GM23248 (cell line): ENCODE measurements around the gene RHBDF1. TPM values are rescaled to one million over a fixed set of nuclear protein-coding genes. Genes with fewer than 3 reads are reported as not detected.

Experiments
- DNase-seq: peaks from one replicate; pipeline ENCODE4 v3.0.0-alpha.2; 2015
- H2AFZ ChIP-seq: fragments of 200-600 bp; sonication (generic); 2 replicates; pipeline ENCODE4 v1.6.1; 2016; ENCODE audit warnings: antibody characterized with exemption
- H3F3A ChIP-seq: fragments of 200-600 bp; sonication (generic); 2 replicates; pipeline ENCODE4 v1.6.1; 2016; ENCODE audit warnings: mild to moderate bottlenecking, antibody characterized with exemption, mixed run types; ENCODE audit not compliant: insufficient read depth
- H3K27ac ChIP-seq: fragments of 200-600 bp; sonication (generic); 2 replicates; pipeline ENCODE4 v1.5.1; 2016; ENCODE audit warnings: mild to moderate bottlenecking
- H3K27me3 ChIP-seq: fragments of 200-600 bp; sonication (generic); replicated peaks from 2 replicates; pipeline ENCODE4 v1.6.1; 2016; ENCODE audit warnings: mild to moderate bottlenecking; ENCODE audit not compliant: insufficient read depth
- H3K36me3 ChIP-seq: fragments of 200-600 bp; sonication (generic); 2 replicates; pipeline ENCODE4 v1.6.1; 2016; ENCODE audit warnings: low read depth, mild to moderate bottlenecking
- H3K4me1 ChIP-seq: fragments of 200-600 bp; sonication (generic); 2 replicates; pipeline ENCODE4 v1.6.1; 2016; ENCODE audit warnings: mild to moderate bottlenecking; ENCODE audit not compliant: insufficient read depth
- H3K4me2 ChIP-seq: fragments of 200-600 bp; sonication (generic); one replicate; pipeline ENCODE4 v1.6.1; 2016; ENCODE audit warnings: mild to moderate bottlenecking; ENCODE audit not compliant: unreplicated experiment
- H3K4me3 ChIP-seq: fragments of 200-600 bp; sonication (generic); 2 replicates; pipeline ENCODE4 v1.5.1; 2016; ENCODE audit warnings: mild to moderate bottlenecking
- H3K79me2 ChIP-seq: fragments of 200-600 bp; sonication (generic); 2 replicates; pipeline ENCODE4 v1.6.1; 2016; ENCODE audit warnings: mild to moderate bottlenecking; ENCODE audit not compliant: insufficient read depth
- H3K9ac ChIP-seq: fragments of 200-600 bp; sonication (generic); 2 replicates; pipeline ENCODE4 v1.6.1; 2016; ENCODE audit warnings: mild to moderate bottlenecking
- H3K9me2 ChIP-seq: fragments of 200-600 bp; sonication (generic); 2 replicates; pipeline ENCODE4 v1.6.1; 2016; ENCODE audit warnings: mixed run types, mild to moderate bottlenecking, moderate library complexity; ENCODE audit not compliant: insufficient read depth
- H3K9me3 ChIP-seq: fragments of 200-600 bp; sonication (generic); one replicate; pipeline ENCODE4 v1.6.1; 2017; ENCODE audit warnings: low read depth
- H4K20me1 ChIP-seq: fragments of 200-600 bp; sonication (generic); 2 replicates; pipeline ENCODE4 v1.6.0; 2016; ENCODE audit not compliant: insufficient read depth
- EZH2 ChIP-seq: fragments of 200-600 bp; sonication (generic); IDR thresholded peaks from 2 replicates; pipeline ENCODE4 v1.6.1; 2018; ENCODE audit warnings: antibody characterized with exemption, mild to moderate bottlenecking; ENCODE audit not compliant: insufficient read depth, poor library complexity, severe bottlenecking
- EZH2phosphoT487 ChIP-seq: fragments of 200-600 bp; sonication (generic); IDR thresholded peaks from 2 replicates; pipeline ENCODE4 v1.6.1; 2018; ENCODE audit warnings: antibody characterized with exemption, moderate library complexity, mild to moderate bottlenecking, low read depth; ENCODE audit not compliant: insufficient read depth
- WGBS, 2 experiments: methylation state at CpG; one replicate each; pipeline ENCODE4 v1.1.6; 2015 to 2017; ENCODE audit warnings: low lambda C conversion rate in 2 of 2, low coverage in 1 of 2; ENCODE audit errors: missing lambda C conversion rate in 2 of 2; 5-methylcytosine and 5-hydroxymethylcytosine counted together
- in situ Hi-C: fragments of 300-500 bp; cut with MboI; formaldehyde crosslinking; loops from 2 replicates; pipeline ENCODE4 v1.15.0; 2020
- polyA plus RNA-seq: library from polyadenylated mRNA; unstranded; fragments of >200 nt; fragmentation: Nextera tagmentation; extraction: Ambion mirVana; gene quantifications from 2 replicates; pipeline ENCODE4 v1.2.1, GENCODE V29; 2016
- total RNA-seq: library from RNA; depleted of rRNA; stranded (reverse); fragments of >200 nt; shearing (Covaris generic); gene quantifications from 2 replicates; pipeline ENCODE4 v1.2.3, GENCODE V29; 2014

The RHBDF1 gene
- total and polyA plus RNA-seq, 2 experiments from 2014 or later, result 61.7 to 62.6 TPM

DNA sequence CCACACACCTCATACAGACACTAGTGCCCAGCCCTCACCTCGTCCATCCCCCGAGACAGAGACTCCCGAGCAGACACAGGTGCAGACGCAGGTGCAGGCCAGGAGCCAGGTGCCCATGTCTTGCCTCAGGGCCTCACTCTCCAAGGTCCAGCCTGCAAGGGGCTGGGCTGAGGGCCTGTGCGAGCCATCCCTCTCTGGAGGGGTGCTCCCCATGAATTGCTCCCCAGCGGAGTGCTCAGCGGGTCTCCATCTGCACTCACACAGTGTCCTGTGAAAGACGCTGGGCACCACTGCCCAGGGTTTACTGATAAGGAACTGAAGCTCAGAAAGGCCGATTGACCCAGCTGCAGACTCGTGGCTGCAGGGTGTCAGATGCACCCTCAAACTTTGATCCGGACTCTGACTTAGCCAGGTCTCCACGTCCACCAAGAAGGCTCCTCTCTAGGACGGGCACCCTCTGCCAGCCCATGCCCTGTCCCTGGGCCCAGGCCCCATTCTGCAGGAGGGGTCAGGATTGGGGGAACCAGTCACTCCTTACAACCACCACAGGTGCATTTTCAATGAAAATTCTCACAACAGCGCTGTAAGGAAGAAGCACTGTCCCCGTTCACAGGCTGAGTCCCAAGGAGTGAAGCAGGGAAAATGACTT is 36.0 kb downstream of the RHBDF1 start:
- H2AFZ ChIP-seq, result no peak overlapping the region
- H3K4me2 ChIP-seq, result no peak overlapping the region
- no peaks in the 10 kb centered on the region for H3K79me2 ChIP-seq
- no peaks in the 10 kb centered on the region for H3K9me2 ChIP-seq
- H3K9me3 ChIP-seq, result no peaks in the 10 kb centered on the region
- 92 to 95% methylated on average over 13 to 15 of the region's 15 CpGs for WGBS, 2 experiments
- no peaks in the 10 kb centered on the region for H3K36me3 ChIP-seq
- no peaks in the 10 kb centered on the region for H3K27me3 ChIP-seq
- H4K20me1 ChIP-seq, result no peaks in the 10 kb centered on the region
- in situ Hi-C loops, result no loop called here
- H3K9ac ChIP-seq, result no peak overlapping the region
- H3K4me3 ChIP-seq, result no peak overlapping the region
- H3K27ac ChIP-seq, result no peak overlapping the region
- TF ChIP-seq EZH2phosphoT487, result no peak
- no peak for DNase-seq
- H3K4me1 ChIP-seq, result no peaks in the 10 kb centered on the region
- H3F3A ChIP-seq, result no peaks in the 10 kb centered on the region

DNA sequence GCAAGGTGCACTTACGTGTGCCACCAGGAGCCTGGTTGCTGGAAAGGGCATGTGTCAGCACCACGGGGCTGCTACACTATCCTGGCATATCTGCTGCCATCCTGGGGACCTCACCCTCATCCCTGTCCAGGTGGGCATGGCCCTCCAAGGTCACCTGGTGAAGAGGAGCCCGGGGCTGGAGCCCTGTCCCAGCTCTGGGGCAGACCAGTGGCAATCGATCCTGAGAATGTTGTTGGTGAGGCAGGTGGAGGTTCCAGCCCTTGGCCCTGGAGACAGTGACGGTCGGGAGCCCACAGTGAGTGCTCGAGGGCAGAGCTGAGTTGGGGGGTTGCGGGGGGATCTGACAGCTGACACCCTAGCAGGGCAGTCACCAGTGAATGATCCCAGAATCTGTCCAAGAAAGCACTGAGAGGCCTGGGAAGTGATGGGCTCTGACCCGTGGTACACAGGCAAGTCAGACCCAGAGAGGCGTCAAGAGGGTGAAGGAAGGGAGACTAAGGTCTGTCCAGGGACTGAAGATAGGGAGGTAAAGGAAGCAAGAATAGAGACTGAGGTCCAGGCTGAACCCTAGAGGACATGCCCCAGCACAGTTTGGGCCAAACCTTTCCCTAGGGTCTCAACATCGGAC is 36.6 kb downstream of the RHBDF1 start:
- no peaks in the 10 kb centered on the region for H3K4me1 ChIP-seq
- H3K27ac ChIP-seq, result no peak overlapping the region
- no peaks in the 10 kb centered on the region for H3K36me3 ChIP-seq
- H3K9me3 ChIP-seq, result no peaks in the 10 kb centered on the region
- no peak overlapping the region for H2AFZ ChIP-seq
- in situ Hi-C loops, result no loop called here
- no peaks in the 10 kb centered on the region for H4K20me1 ChIP-seq
- no peak for TF ChIP-seq EZH2phosphoT487
- no peak for TF ChIP-seq EZH2
- H3K79me2 ChIP-seq, result no peaks in the 10 kb centered on the region
- H3K27me3 ChIP-seq, result no peaks in the 10 kb centered on the region
- no peak overlapping the region for H3K4me2 ChIP-seq
- WGBS, 2 experiments, result 87 to 91% methylated on average over 11 of the region's 11 CpGs
- no peaks in the 10 kb centered on the region for H3F3A ChIP-seq
- no peak for DNase-seq
- H3K9me2 ChIP-seq, result no peaks in the 10 kb centered on the region
- no peak overlapping the region for H3K9ac ChIP-seq
- H3K4me3 ChIP-seq, result no peak overlapping the region

DNA sequence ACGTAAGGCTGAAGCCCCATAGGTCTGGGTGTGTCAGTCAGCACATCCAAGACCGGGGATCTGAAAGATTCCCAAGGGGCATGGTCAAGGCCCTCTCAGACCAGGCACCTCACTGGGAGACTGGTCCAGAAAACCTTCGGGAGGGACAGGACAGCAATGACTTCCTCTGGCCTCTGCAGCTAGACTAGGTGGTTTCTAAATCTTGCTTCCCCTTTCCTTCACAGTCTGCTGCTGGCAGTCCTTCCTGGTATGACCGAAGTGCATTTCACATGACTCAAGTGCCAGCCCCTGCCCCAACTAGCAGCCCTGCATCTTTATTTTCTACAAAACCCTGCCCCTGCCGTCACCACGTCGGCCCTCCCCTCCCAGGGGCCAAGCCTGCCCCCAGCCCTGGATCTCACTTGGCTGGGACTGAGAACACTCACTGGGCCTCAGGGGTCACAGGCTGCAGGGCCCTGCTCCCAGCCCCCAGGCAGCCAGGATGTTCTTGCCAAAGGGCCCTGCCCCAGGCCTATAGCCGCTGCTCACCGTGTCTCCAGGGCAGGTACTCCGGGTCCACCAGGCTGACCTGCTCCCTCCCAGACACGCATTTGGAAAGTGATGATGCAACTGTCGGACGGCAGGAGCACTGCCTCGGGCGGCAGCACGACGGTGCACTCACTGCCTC is 37.3 kb downstream of the RHBDF1 start:
- no peaks in the 10 kb centered on the region for H3K36me3 ChIP-seq
- H3K9me3 ChIP-seq, result no peaks in the 10 kb centered on the region
- 87 to 91% methylated on average over 11 to 17 of the region's 17 CpGs for WGBS, 2 experiments
- no peaks in the 10 kb centered on the region for H3K27me3 ChIP-seq
- no peak overlapping the region for H3K27ac ChIP-seq
- H2AFZ ChIP-seq, result no peak overlapping the region
- H3K9me2 ChIP-seq, result no peaks in the 10 kb centered on the region
- TF ChIP-seq EZH2 (no peak), EZH2phosphoT487 (no peak)
- H4K20me1 ChIP-seq, result no peaks in the 10 kb centered on the region
- no peaks in the 10 kb centered on the region for H3K4me1 ChIP-seq
- no peak overlapping the region for H3K4me3 ChIP-seq
- no peaks in the 10 kb centered on the region for H3F3A ChIP-seq
- no peak for DNase-seq
- in situ Hi-C loops, result no loop called here
- no peaks in the 10 kb centered on the region for H3K79me2 ChIP-seq
- no peak overlapping the region for H3K4me2 ChIP-seq
- no peak overlapping the region for H3K9ac ChIP-seq

DNA sequence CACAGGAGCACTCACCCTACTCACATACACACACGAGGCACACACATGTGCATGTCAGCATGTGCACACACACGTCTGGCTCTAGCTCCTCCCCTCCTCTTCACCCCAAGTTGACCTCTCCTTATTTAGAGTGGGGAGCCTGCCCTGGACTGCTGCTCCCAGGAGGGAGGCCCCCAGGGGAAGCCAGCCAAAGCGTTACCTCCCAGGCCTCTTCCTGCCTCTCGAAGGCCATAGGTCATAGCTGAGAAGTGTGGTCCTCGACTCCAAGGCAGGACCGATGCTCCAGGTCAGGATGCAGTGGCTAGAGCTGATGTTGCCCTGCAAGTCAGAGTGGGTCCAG is 37.8 kb downstream of the RHBDF1 start:
- no peak for TF ChIP-seq EZH2
- no peak for TF ChIP-seq EZH2phosphoT487
- Histone ChIP-seq H3F3A (no peaks in the 10 kb centered on the region), H3K4me2 (no peak overlapping the region), H4K20me1 (no peaks in the 10 kb centered on the region), H3K4me1 (no peaks in the 10 kb centered on the region), H3K27me3 (no peaks in the 10 kb centered on the region), H2AFZ (no peak overlapping the region), H3K9ac (no peak overlapping the region), H3K27ac (no peak overlapping the region), H3K9me3 (no peaks in the 10 kb centered on the region), H3K4me3 (no peak overlapping the region), H3K36me3 (no peaks in the 10 kb centered on the region), H3K9me2 (no peaks in the 10 kb centered on the region), H3K79me2 (no peaks in the 10 kb centered on the region)
- no peak for DNase-seq
- 52 to 56% methylated on average over 6 of the region's 6 CpGs for WGBS, 2 experiments
- in situ Hi-C loops, result no loop called here
